Measurements from ENCODE around the gene CAPN9.

The CAPN9 gene

DNA sequence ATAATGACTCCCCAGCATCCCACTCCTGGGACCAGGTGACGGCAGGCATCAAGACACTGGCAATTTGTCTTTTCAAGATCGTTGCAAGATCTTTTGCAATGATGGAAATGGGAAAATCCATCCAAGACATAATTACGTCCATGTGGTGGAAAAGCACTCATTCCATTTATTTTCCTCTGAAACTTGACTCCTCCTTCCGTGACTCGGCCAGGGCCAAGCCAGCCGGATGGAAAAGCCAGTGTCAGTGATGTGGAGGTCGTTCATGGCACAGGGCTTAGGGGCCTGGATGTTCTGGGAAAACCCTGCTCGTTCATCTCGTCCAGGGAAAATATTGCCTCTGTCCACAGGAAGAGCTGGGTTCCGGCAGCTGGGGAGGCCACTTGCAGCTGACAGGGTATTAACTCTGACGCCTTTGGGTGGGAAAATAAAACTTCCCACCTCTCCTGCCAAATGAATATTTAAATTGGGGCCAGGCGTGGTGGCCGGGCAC is 74.9 kb downstream of the CAPN9 start:
- TF ChIP-seq EZH2phosphoT487 (IDR thresholded peaks at IDR 0.05; ENCODE audit: borderline replicate concordance, low read length) (no peak), CTCF (IDR thresholded peaks at IDR 0.05; ENCODE audit: low read depth, low read length, poor library complexity, severe bottlenecking) (no peak)
- H3K36me3 ChIP-seq (ENCODE audit: control insufficient read depth, low read length) = no peaks in the 10 kb centered on the region
- H3F3A ChIP-seq (ENCODE audit: control insufficient read depth, insufficient read depth) = no peaks in the 10 kb centered on the region
- H3K9me2 ChIP-seq (replicated peaks; ENCODE audit: control insufficient read depth, low read length) = no peaks in the 10 kb centered on the region
- no peaks in the 10 kb centered on the region for H4K20me1 ChIP-seq (ENCODE audit: control insufficient read depth, insufficient read depth, low read depth, low read length)
- H3K9me3 ChIP-seq (ENCODE audit: control insufficient read depth, insufficient read depth, low read length) = no peaks in the 10 kb centered on the region
- H3K4me3 ChIP-seq (ENCODE audit: low read length) = no peak overlapping the region
- no peaks in the 10 kb centered on the region for H3K79me2 ChIP-seq (ENCODE audit: control insufficient read depth, low read length)
- no peak overlapping the region for H3K27ac ChIP-seq (ENCODE audit: low read depth, low read length)
- no peak overlapping the region for H3K4me2 ChIP-seq (ENCODE audit: low read length)
- peaks cover 9% of the 10 kb centered on the region; the same call in 1 of the 2 replicates for H3K27me3 ChIP-seq (ENCODE audit: control insufficient read depth, low read length)
- no peaks in the 10 kb centered on the region for H3K4me1 ChIP-seq (ENCODE audit: control insufficient read depth, low read length)

- H3K4me2 ChIP-seq (ENCODE audit: low read length) = no peak overlapping the region
- TF ChIP-seq CTCF (IDR thresholded peaks at IDR 0.05; ENCODE audit: low read depth, low read length, poor library complexity, severe bottlenecking) (no peak), EZH2phosphoT487 (IDR thresholded peaks at IDR 0.05; ENCODE audit: borderline replicate concordance, low read length) (no peak)
These were observed 76.2 kb downstream of the CAPN9 start for GRCh38 chr1:230823426-230823825.

DNA sequence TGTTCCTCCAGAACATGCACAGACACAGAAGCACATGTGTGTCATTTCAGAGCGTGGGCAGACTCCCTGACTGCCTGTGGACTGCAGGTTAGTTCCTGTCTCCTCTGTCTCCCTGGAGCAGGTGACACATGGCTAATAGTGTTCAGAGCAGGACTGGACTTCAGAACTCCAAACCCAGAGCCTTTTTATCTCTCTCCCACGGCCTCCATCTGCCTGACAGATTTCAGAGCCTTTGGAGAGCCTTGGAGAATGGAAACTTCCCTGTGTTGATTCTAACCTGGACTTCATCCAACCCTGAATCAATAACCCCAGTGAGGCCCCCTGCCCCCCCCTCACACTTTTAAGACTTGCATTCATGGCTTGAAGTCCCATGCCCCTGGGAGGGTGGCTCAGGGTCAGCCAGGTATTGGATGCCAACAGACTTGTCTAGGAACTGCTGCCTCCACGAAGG is 76.8 kb downstream of the CAPN9 start:
- H3K27ac ChIP-seq (ENCODE audit: low read depth, low read length) = no peak overlapping the region
- H3K27me3 ChIP-seq (ENCODE audit: control insufficient read depth, low read length) = peaks cover 9% of the 10 kb centered on the region; the same call in 1 of the 2 replicates
- no peaks in the 10 kb centered on the region for H3K36me3 ChIP-seq (ENCODE audit: control insufficient read depth, low read length)
- H3K4me2 ChIP-seq (ENCODE audit: low read length) = no peak overlapping the region
- no peaks in the 10 kb centered on the region for H4K20me1 ChIP-seq (ENCODE audit: control insufficient read depth, insufficient read depth, low read depth, low read length)
- no peaks in the 10 kb centered on the region for H3K9me3 ChIP-seq (ENCODE audit: control insufficient read depth, insufficient read depth, low read length)
- H3F3A ChIP-seq (ENCODE audit: control insufficient read depth, insufficient read depth) = no peaks in the 10 kb centered on the region
- no peaks in the 10 kb centered on the region for H3K4me1 ChIP-seq (ENCODE audit: control insufficient read depth, low read length)
- TF ChIP-seq CTCF (IDR thresholded peaks at IDR 0.05; ENCODE audit: low read depth, low read length, poor library complexity, severe bottlenecking) = no peak
- no peak for TF ChIP-seq EZH2phosphoT487 (IDR thresholded peaks at IDR 0.05; ENCODE audit: borderline replicate concordance, low read length)
- H3K4me3 ChIP-seq (ENCODE audit: low read length) = no peak overlapping the region
- H3K79me2 ChIP-seq (ENCODE audit: control insufficient read depth, low read length) = no peaks in the 10 kb centered on the region
- no peaks in the 10 kb centered on the region for H3K9me2 ChIP-seq (replicated peaks; ENCODE audit: control insufficient read depth, low read length)

More at GRCh38 chr1:230823426-230823825, 76.2 kb downstream of the CAPN9 start:
- Histone ChIP-seq H3K4me1 (ENCODE audit: control insufficient read depth, low read length) (no peaks in the 10 kb centered on the region), H4K20me1 (ENCODE audit: control insufficient read depth, insufficient read depth, low read depth, low read length) (no peaks in the 10 kb centered on the region), H3K9me3 (ENCODE audit: control insufficient read depth, insufficient read depth, low read length) (no peaks in the 10 kb centered on the region), H3K4me3 (ENCODE audit: low read length) (no peak overlapping the region), H3K79me2 (ENCODE audit: control insufficient read depth, low read length) (no peaks in the 10 kb centered on the region), H3K27ac (ENCODE audit: low read depth, low read length) (no peak overlapping the region), H3K27me3 (ENCODE audit: control insufficient read depth, low read length) (peaks cover 9% of the 10 kb centered on the region; the same call in 1 of the 2 replicates), H3K36me3 (ENCODE audit: control insufficient read depth, low read length) (no peaks in the 10 kb centered on the region), H3K9me2 (replicated peaks; ENCODE audit: control insufficient read depth, low read length) (no peaks in the 10 kb centered on the region), H3F3A (ENCODE audit: control insufficient read depth, insufficient read depth) (no peaks in the 10 kb centered on the region)
